Bronchial epithelial cell (primary cell): ENCODE data around the gene TGFBR3. TPM values are rescaled to one million over a fixed set of nuclear protein-coding genes. Genes with fewer than 3 reads are reported as not detected.

ENCODE experiments used
- DNase-seq: peaks from one replicate; pipeline ENCODE4 v3.0.0-alpha.2; 2010; ENCODE audit warnings: low read depth
- FAIRE-seq: peaks from 2 replicates; lab custom pipeline; 2011; peaks lifted over from hg19 to GRCh38; lab: Jason Lieb, UNC
- H3K27me3 ChIP-seq: 2 replicates; pipeline ENCODE4 v1.5.1; 2011; ENCODE audit warnings: low read length; ENCODE audit not compliant: control insufficient read depth, insufficient read depth
- H3K36me3 ChIP-seq: 2 replicates; pipeline ENCODE4 v1.5.1; 2011; ENCODE audit warnings: low read length; ENCODE audit not compliant: control insufficient read depth, insufficient read depth
- H3K4me3 ChIP-seq: 2 replicates; pipeline ENCODE4 v1.5.1; 2011; ENCODE audit warnings: mild to moderate bottlenecking, low read depth, low read length, control low read depth
- CTCF ChIP-seq: IDR thresholded peaks from 2 replicates; pipeline ENCODE4 v1.5.1; 2011; ENCODE audit warnings: mild to moderate bottlenecking, moderate library complexity, low read length, control low read depth, inconsistent platforms; ENCODE audit not compliant: insufficient read depth, severe bottlenecking
- total RNA-seq: library from RNA; depleted of rRNA; stranded (reverse); fragments of >200 nt; gene quantifications from 2 replicates; pipeline ENCODE4 v1.2.1, GENCODE V29; 2014

The TGFBR3 gene
- total RNA-seq, 1 donor from 2014 or later: 1.8 TPM

GRCh38 chr1:91919962-91920361, 34.0 kb upstream of the TGFBR3 start:
- TF ChIP-seq CTCF: no peak

GRCh38 chr1:91916811-91917460, 31.0 kb upstream of the TGFBR3 start:
- DNase-seq: no peak
- H3K4me3 ChIP-seq: no peak overlapping the region
- no peak for TF ChIP-seq CTCF
- H3K27me3 ChIP-seq: no peaks in the 10 kb centered on the region
- FAIRE-seq: no peak
- no peaks in the 10 kb centered on the region for H3K36me3 ChIP-seq

More at GRCh38 chr1:91919962-91920361, 34.0 kb upstream of the TGFBR3 start:
- DNase-seq (no peak), FAIRE-seq (no peak)
- Histone ChIP-seq H3K36me3 (no peaks in the 10 kb centered on the region), H3K4me3 (no peak overlapping the region), H3K27me3 (no peaks in the 10 kb centered on the region)

- no peaks in the 10 kb centered on the region for H3K27me3 ChIP-seq
- H3K36me3 ChIP-seq: no peaks in the 10 kb centered on the region
- no peak for DNase-seq
- FAIRE-seq: no peak
- TF ChIP-seq CTCF: no peak
- H3K4me3 ChIP-seq: no peak overlapping the region
Measured at GRCh38 chr1:91916046-91916445, 30.1 kb upstream of the TGFBR3 start.

GRCh38 chr1:91913018-91913417, 27.1 kb upstream of the TGFBR3 start:
- no peak for TF ChIP-seq CTCF

GRCh38 chr1:91912266-91912665, 26.3 kb upstream of the TGFBR3 start:
- no peaks in the 10 kb centered on the region for H3K27me3 ChIP-seq
- no peak for DNase-seq
- no peak overlapping the region for H3K4me3 ChIP-seq
- no peak for FAIRE-seq
- H3K36me3 ChIP-seq: no peaks in the 10 kb centered on the region
- TF ChIP-seq CTCF: no peak

More at GRCh38 chr1:91913018-91913417, 27.1 kb upstream of the TGFBR3 start:
- Histone ChIP-seq H3K36me3 (no peaks in the 10 kb centered on the region), H3K27me3 (no peaks in the 10 kb centered on the region), H3K4me3 (no peak overlapping the region)
- DNase-seq (peak; percentile 17), FAIRE-seq (no peak)

- DNase-seq (no peak), FAIRE-seq (no peak)
- Histone ChIP-seq H3K27me3 (no peaks in the 10 kb centered on the region), H3K4me3 (no peak overlapping the region), H3K36me3 (no peaks in the 10 kb centered on the region)
- no peak for TF ChIP-seq CTCF
Measured at GRCh38 chr1:91901231-91901630, 15.3 kb upstream of the TGFBR3 start.
